IMR-90 (cell line): ENCODE results near the gene SUN5. TPM values are rescaled to one million over a fixed set of nuclear protein-coding genes. Genes with fewer than 3 reads are reported as not detected.

Source experiments
- ATAC-seq: fragments of 200-7000 bp; cut with Tn5 transposase; 2 replicates; pipeline ENCODE4 v1.9.1; 2020; ENCODE audit warnings: low read depth, mild to moderate bottlenecking, moderate library complexity
- BruUV-seq: library from RNA; stranded (reverse); fragments of 400-500 nt; replicated peaks from 2 replicates; lab custom pipeline; 2021; lab: Mats Ljungman, UMichigan
- CTCF ChIA-PET: fragments of 300-600 bp; formaldehyde crosslinking; extraction: SDS; loops from one replicate; lab custom pipeline; 2021; ENCODE audit warnings: antibody characterized with exemption; lab: Yijun Ruan, JAX
- POLR2A ChIA-PET: fragments of 300-600 bp; sonication (Branson Sonifier 250); formaldehyde crosslinking; loops from one replicate; lab custom pipeline; 2022; ENCODE audit warnings: antibody characterized with exemption; ENCODE audit not compliant: unreplicated experiment; lab: Charles Lee
- DNase-seq: peaks from one replicate; pipeline ENCODE4 v3.0.0; 2013
- H2AFZ ChIP-seq: replicated peaks from 2 replicates; pipeline ENCODE3; 2013; ENCODE audit warnings: low read length, mild to moderate bottlenecking; ENCODE audit not compliant: poor library complexity
- H2AK5ac ChIP-seq: 2 replicates; pipeline ENCODE4 v1.6.1; 2013; ENCODE audit warnings: low read depth, low read length, inconsistent platforms
- H2AK9ac ChIP-seq: replicated peaks from 2 replicates; pipeline ENCODE3; 2013; ENCODE audit warnings: mild to moderate bottlenecking, low read depth, low read length, moderate library complexity; ENCODE audit not compliant: poor library complexity
- H2BK120ac ChIP-seq: 2 replicates; pipeline ENCODE4 v1.6.1; 2013; ENCODE audit warnings: low read depth, low read length, inconsistent platforms
- H2BK15ac ChIP-seq: 3 replicates; pipeline ENCODE4 v1.6.1; 2013; ENCODE audit warnings: low read depth, low read length, inconsistent platforms
- H2BK20ac ChIP-seq: 2 replicates; pipeline ENCODE4 v1.6.1; 2013; ENCODE audit warnings: low read depth, mild to moderate bottlenecking, inconsistent platforms, low read length, moderate library complexity
- H2BK5ac ChIP-seq: 2 replicates; pipeline ENCODE4 v1.6.1; 2013; ENCODE audit warnings: mild to moderate bottlenecking, low read depth, low read length, inconsistent platforms; ENCODE audit not compliant: poor library complexity, severe bottlenecking
- H3K14ac ChIP-seq: replicated peaks from 2 replicates; pipeline ENCODE4 v1.6.1; 2013; ENCODE audit warnings: low read depth, low read length, inconsistent platforms
- H3K18ac ChIP-seq: 2 replicates; pipeline ENCODE4 v1.6.1; 2013; ENCODE audit warnings: low read depth, low read length, control low read depth
- H3K23ac ChIP-seq: 2 replicates; pipeline ENCODE4 v1.6.1; 2013; ENCODE audit warnings: low read depth, low read length, inconsistent platforms
- H3K27ac ChIP-seq: 2 replicates; pipeline ENCODE4 v1.5.1; 2013; ENCODE audit warnings: mild to moderate bottlenecking, control low read depth, low read length; ENCODE audit not compliant: insufficient read depth
- H3K27me3 ChIP-seq: 2 replicates; pipeline ENCODE4 v1.6.1; 2013; ENCODE audit warnings: low read length; ENCODE audit not compliant: control insufficient read depth, insufficient read depth
- H3K36me3 ChIP-seq: 2 replicates; pipeline ENCODE4 v1.6.1; 2013; ENCODE audit warnings: low read length, mixed read lengths; ENCODE audit not compliant: control insufficient read depth, insufficient read depth
- H3K4ac ChIP-seq: 2 replicates; pipeline ENCODE4 v1.6.1; 2013; ENCODE audit warnings: low read depth, low read length, inconsistent platforms
- H3K4me1 ChIP-seq: 2 replicates; pipeline ENCODE4 v1.6.1; 2013; ENCODE audit warnings: low read length, mixed read lengths; ENCODE audit not compliant: control insufficient read depth, insufficient read depth
- H3K4me2 ChIP-seq: 2 replicates; pipeline ENCODE4 v1.6.1; 2013; ENCODE audit warnings: low read depth, mild to moderate bottlenecking, control low read depth, low read length, moderate library complexity
- H3K4me3 ChIP-seq: 2 replicates; pipeline ENCODE4 v1.5.1; 2013; ENCODE audit warnings: low read depth, mild to moderate bottlenecking, control low read depth, low read length, moderate library complexity; ENCODE audit not compliant: insufficient read depth
- H3K56ac ChIP-seq: 2 replicates; pipeline ENCODE4 v1.6.1; 2013; ENCODE audit warnings: low read length, inconsistent platforms; ENCODE audit not compliant: insufficient read depth; ENCODE audit errors: extremely low read depth
- H3K79me1 ChIP-seq, 2 experiments: 2 replicates each; pipeline ENCODE4 v1.6.1; 2013; ENCODE audit warnings: low read length in 2 of 2, inconsistent platforms in 1 of 2, low read depth in 1 of 2
- H3K9ac ChIP-seq: 2 replicates; pipeline ENCODE4 v1.6.1; 2013; ENCODE audit warnings: low read depth, low read length, control low read depth
- H3K9me1 ChIP-seq: 2 replicates; pipeline ENCODE4 v1.6.1; 2013; ENCODE audit warnings: low read length, inconsistent platforms; ENCODE audit not compliant: insufficient read depth
- H3K9me3 ChIP-seq: 2 replicates; pipeline ENCODE4 v1.6.1; 2013; ENCODE audit warnings: low read length; ENCODE audit not compliant: control insufficient read depth, insufficient read depth
- H4K20me1 ChIP-seq: 2 replicates; pipeline ENCODE4 v1.6.1; 2013; ENCODE audit warnings: low read length, inconsistent platforms; ENCODE audit not compliant: insufficient read depth
- H4K5ac ChIP-seq: 2 replicates; pipeline ENCODE4 v1.6.1; 2013; ENCODE audit warnings: mild to moderate bottlenecking, low read depth, low read length, control low read depth
- H4K8ac ChIP-seq, 2 experiments: 2 replicates each; pipeline ENCODE4 v1.6.1; 2013; ENCODE audit warnings: low read depth in 2 of 2, low read length in 2 of 2, control low read depth in 1 of 2, inconsistent platforms in 1 of 2
- H4K91ac ChIP-seq: 2 replicates; pipeline ENCODE4 v1.6.1; 2013; ENCODE audit warnings: low read depth, low read length, inconsistent platforms; ENCODE audit not compliant: insufficient read depth
- BHLHE40 ChIP-seq: fragments of 150-350 bp; IDR thresholded peaks from 2 replicates; pipeline ENCODE4 v1.6.1; 2016; ENCODE audit warnings: mild to moderate bottlenecking, low read depth, low read length
- CEBPB ChIP-seq: IDR thresholded peaks from 2 replicates; pipeline ENCODE4 v1.6.1; 2012; ENCODE audit warnings: low read depth, low read length, improper control_type of control experiment
- CHD1 ChIP-seq: IDR thresholded peaks from 2 replicates; pipeline ENCODE4 v1.6.1; 2012; ENCODE audit warnings: low read depth, low read length, improper control_type of control experiment
- CTCF ChIP-seq: conservative IDR thresholded peaks from 2 replicates; pipeline ENCODE4 v1.5.1; 2012; ENCODE audit warnings: mild to moderate bottlenecking, low read depth, low read length, improper control_type of control experiment
- FOS ChIP-seq: fragments of 150-350 bp; IDR thresholded peaks from 2 replicates; pipeline ENCODE4 v1.6.1; 2016; ENCODE audit warnings: low read depth, low read length
- MAZ ChIP-seq: IDR thresholded peaks from 2 replicates; pipeline ENCODE4 v1.6.1; 2012; ENCODE audit warnings: low read depth, mild to moderate bottlenecking, low read length, improper control_type of control experiment, moderate library complexity, borderline replicate concordance
- NFE2L2 ChIP-seq: fragments of 150-350 bp; IDR thresholded peaks from 2 replicates; pipeline ENCODE4 v1.6.1; 2016; ENCODE audit warnings: low read depth, mild to moderate bottlenecking, low read length
- POLR2A ChIP-seq: IDR thresholded peaks from 2 replicates; pipeline ENCODE4 v1.6.1; 2012; ENCODE audit warnings: mild to moderate bottlenecking, low read depth, low read length
- RCOR1 ChIP-seq: IDR thresholded peaks from 2 replicates; pipeline ENCODE4 v1.6.1; 2012; ENCODE audit warnings: mild to moderate bottlenecking, low read length, improper control_type of control experiment; ENCODE audit not compliant: insufficient replicate concordance
- RFX5 ChIP-seq: IDR thresholded peaks from 2 replicates; pipeline ENCODE4 v1.8.0; 2012; ENCODE audit warnings: low read depth, mild to moderate bottlenecking, low read length, moderate library complexity
- SMC3 ChIP-seq: fragments of 150-350 bp; IDR thresholded peaks from 2 replicates; pipeline ENCODE4 v1.6.1; 2016; ENCODE audit warnings: low read depth, mild to moderate bottlenecking, antibody characterized with exemption, low read length, moderate library complexity
- USF2 ChIP-seq: fragments of 150-350 bp; IDR thresholded peaks from 2 replicates; pipeline ENCODE4 v1.6.1; 2017; ENCODE audit warnings: mild to moderate bottlenecking, antibody characterized with exemption, low read length, low read depth
- WGBS, 2 experiments: methylation state at CpG; one replicate each; pipeline versions ENCODE4 v1.1.5 to v1.1.7; 2013; ENCODE audit warnings: missing lambda C conversion rate in 2 of 2; ENCODE audit not compliant: insufficient read length in 1 of 2; ENCODE audit errors: extremely low coverage in 2 of 2; 5-methylcytosine and 5-hydroxymethylcytosine counted together
- dilution Hi-C: fragments of 300-500 bp; cut with HindIII; formaldehyde crosslinking; loops from one replicate; pipeline ENCODE4 v1.14.3; 2018; ENCODE audit warnings: low sequenced_read_pairs; ENCODE audit not compliant: unreplicated experiment
- in situ Hi-C: fragments of 300-500 bp; cut with MboI; formaldehyde crosslinking; loops from 3 replicates; pipeline ENCODE4 v1.14.3; 2019; ENCODE audit warnings: low sequenced_read_pairs, inconsistent platforms, mixed read lengths
- intact Hi-C: fragments of 100-400 bp; cut with micrococcal nuclease; formaldehyde crosslinking; loops from 2 replicates; pipeline ENCODE4 v1.10.0; 2022
- polyA plus RNA-seq, 3 experiments: library from polyadenylated mRNA; depleted of rRNA; stranded (reverse); fragments of >200 nt; gene quantifications; 2 replicates each; pipeline ENCODE4 v1.2.3, GENCODE V29; 2012; ENCODE audit warnings: low replicate concordance in 1 of 3
- total RNA-seq: library from RNA; depleted of rRNA; stranded (reverse); fragments of >200 nt; gene quantifications from 2 replicates; pipeline ENCODE4 v1.2.3, GENCODE V29; 2012

SUN5 gene
- total and polyA plus RNA-seq, 2 of the 4 experiments (the other 2 are of a cell fraction): not detected

GRCh38 chr20:32979201-32979998 is 24.8 kb downstream of the SUN5 start:
- Histone ChIP-seq H3K56ac (no peak overlapping the region), H3K36me3 (no peaks in the 10 kb centered on the region), H3K9me3 (no peaks in the 10 kb centered on the region), H3K23ac (no peak overlapping the region), H3K27me3 (peaks cover 16% of the 10 kb centered on the region; the same call in 1 of the 2 replicates), H2BK20ac (no peak overlapping the region), H3K9ac (no peak overlapping the region), H3K4me1 (no peaks in the 10 kb centered on the region), H2BK15ac (no peak overlapping the region), H4K8ac (no peak overlapping the region), H3K9me1 (no peaks in the 10 kb centered on the region), H4K5ac (no peak overlapping the region), H3K14ac (no peak overlapping the region), H2BK5ac (no peak overlapping the region), H3K27ac (no peak overlapping the region), H2AK5ac (no peak overlapping the region), H2BK120ac (no peak overlapping the region), H2AFZ (no peak overlapping the region), H3K4me3 (no peak overlapping the region), H4K20me1 (no peaks in the 10 kb centered on the region), H4K91ac (no peak overlapping the region), H3K4ac (no peak overlapping the region), H3K79me1 (no peaks in the 10 kb centered on the region), H3K18ac (no peak overlapping the region), H2AK9ac (peak overlapping the region; percentile 28), H3K4me2 (no peak overlapping the region)
- intact Hi-C loops: no loop called here
- TF ChIP-seq FOS: no peak
- no peak for TF ChIP-seq POLR2A
- TF ChIP-seq RFX5: no peak
- no peak for TF ChIP-seq CHD1
- TF ChIP-seq USF2: no peak
- no peak for TF ChIP-seq CTCF
- TF ChIP-seq MAZ: no peak
- TF ChIP-seq CEBPB: no peak
- no peak for TF ChIP-seq SMC3
- no peak for TF ChIP-seq RCOR1
- TF ChIP-seq BHLHE40: no peak
- no peak for TF ChIP-seq NFE2L2
- WGBS, 2 experiments: no CpG with 5 or more reads among the region's 9 CpGs
- ChIA-PET POLR2A (no interaction called here), CTCF (no interaction called here)
- no peak for DNase-seq
- in situ Hi-C loops: no loop called here
- dilution Hi-C loops: no loop called here
- no TSS peak for BruUV-seq
- ATAC-seq: no peak
